Gastroesophageal sphincter (tissue), 4 donors: ENCODE data around the gene MSANTD2. TPM values are rescaled to one million over a fixed set of nuclear protein-coding genes. Genes with fewer than 3 reads are reported as not detected.

Experiments
- ATAC-seq: fragments of 150-250 bp; one replicate; pipeline ENCODE4 v1.9.1; 2016; ENCODE audit warnings: mild to moderate bottlenecking, moderate library complexity
- H3K27ac ChIP-seq, 4 donors: fragments of 200-600 bp; sonication (generic) in 3 of 4; 1 replicate in 3 of 4; 2 replicates in 1 of 4; pipeline ENCODE4 v1.5.1; 2016 to 2019
- H3K27me3 ChIP-seq: fragments of 200-600 bp; sonication (generic); one replicate; pipeline ENCODE4 v1.5.1; 2019
- H3K36me3 ChIP-seq, 2 donors: fragments of 200-600 bp; sonication (generic); one replicate each; pipeline ENCODE4 v1.5.1; 2019; ENCODE audit warnings: control low read depth in 1 of 2
- H3K4me1 ChIP-seq, 3 donors: fragments of 200-600 bp; sonication (generic); 1 replicate in 2 of 3; 2 replicates in 1 of 3; pipeline ENCODE4 v1.5.1; 2016 to 2019; ENCODE audit warnings: control low read depth in 2 of 3
- H3K4me3 ChIP-seq, 2 donors: fragments of 200-600 bp; sonication (generic); one replicate each; pipeline ENCODE4 v1.5.1; 2019; ENCODE audit warnings: mild to moderate bottlenecking in 1 of 2, moderate library complexity in 1 of 2
- H3K9me3 ChIP-seq, 3 donors: fragments of 200-600 bp; sonication (generic); one replicate each; pipeline ENCODE4 v1.5.1; 2017 to 2019; ENCODE audit warnings: control low read depth in 2 of 3
- EP300 ChIP-seq: sonication (generic); formaldehyde crosslinking; IDR thresholded peaks from one replicate; pipeline ENCODE4 v1.6.1; 2017; ENCODE audit warnings: antibody characterized with exemption, mild to moderate bottlenecking
- POLR2A ChIP-seq, 2 donors: fragments of 450-650 bp; IDR thresholded peaks; one replicate each; pipeline ENCODE4 v1.6.1; 2017; ENCODE audit warnings: antibody characterized with exemption in 2 of 2, mild to moderate bottlenecking in 2 of 2, moderate library complexity in 1 of 2
- POLR2AphosphoS5 ChIP-seq: sonication (generic); formaldehyde crosslinking; IDR thresholded peaks from one replicate; pipeline ENCODE4 v1.6.1; 2017; ENCODE audit warnings: antibody characterized with exemption
- WGBS, 2 donors: methylation state at CpG; one replicate each; pipeline ENCODE4 v1.1.5; 2018; ENCODE audit warnings: low coverage in 1 of 2; 5-methylcytosine and 5-hydroxymethylcytosine counted together
- total RNA-seq, 4 donors: library from RNA; depleted of rRNA; stranded (reverse); fragments of >200 nt; gene quantifications; one replicate each; pipeline ENCODE4 v1.1.0, GENCODE V29; 2016
- TF ChIP-seq, protein P1 (sequence below), 4 experiments: fragments of 200-600 bp in 2 of 4; fragments of 450-650 bp in 2 of 4; sonication (generic) in 1 of 4; IDR thresholded peaks; one replicate each; pipeline ENCODE4 v1.5.1; 2017 to 2019; ENCODE audit warnings: antibody characterized with exemption in 4 of 4, mild to moderate bottlenecking in 2 of 4, moderate library complexity in 2 of 4

Gene MSANTD2
- total RNA-seq, 4 donors from 2014 or later = 7.0 to 34.9 (median 13.0) TPM

DNA sequence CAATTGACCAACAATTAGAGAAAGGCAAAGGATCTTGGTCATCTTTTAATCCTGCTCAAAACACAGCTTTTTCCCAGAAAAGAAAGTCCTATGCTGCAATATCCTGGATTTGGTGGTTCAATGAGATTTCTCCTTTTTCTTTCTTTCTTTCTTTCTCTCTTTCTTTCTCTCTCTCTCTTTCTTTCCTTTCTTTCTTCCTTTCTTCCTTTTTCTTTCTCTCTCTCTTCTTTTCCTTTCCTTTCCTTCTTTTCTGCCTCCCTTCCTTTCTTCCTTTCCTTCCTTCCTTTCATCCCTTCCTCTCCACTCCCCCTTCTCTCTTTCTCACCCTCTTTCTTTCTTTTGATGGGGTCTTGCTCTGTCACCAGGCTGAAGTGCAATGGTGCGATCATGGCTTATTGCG is 31.7 kb upstream of the MSANTD2 start:
- 100% methylated on average over 2 of the region's 2 CpGs; no CpG with 5 or more reads in 1 of the 2 donors for WGBS, 2 donors
- no peak for ATAC-seq
- TF ChIP-seq POLR2AphosphoS5 (no peak), POLR2A (IDR thresholded peaks at IDR 0.05) (no peak)

DNA sequence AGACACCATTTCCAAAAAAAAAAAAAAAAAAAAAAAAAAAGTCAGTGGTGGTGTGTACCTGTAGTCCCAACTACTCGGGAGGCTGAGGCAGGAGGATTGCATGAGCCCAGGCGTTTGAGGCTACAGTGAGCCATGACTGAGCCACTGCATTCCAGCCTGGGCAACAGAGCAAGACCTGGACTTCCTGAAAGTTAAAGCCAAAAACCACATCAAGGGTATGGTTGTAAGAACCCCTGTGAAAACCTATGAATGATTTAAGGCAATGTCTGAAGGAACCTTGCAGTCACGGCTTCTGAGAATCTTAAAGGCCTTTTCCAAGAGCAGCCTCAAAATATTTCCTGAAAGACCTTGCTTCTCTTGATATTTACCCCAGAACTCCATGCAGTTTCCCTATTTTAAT is 30.5 kb upstream of the MSANTD2 start:
- 91 to 97% methylated on average over 1 to 3 of the region's 3 CpGs for WGBS, 2 donors
- no peaks in the 10 kb centered on the region for H3K36me3 ChIP-seq
- no peak for ATAC-seq
- no peaks in the 10 kb centered on the region for H3K9me3 ChIP-seq
- no peak for TF ChIP-seq POLR2AphosphoS5
- TF ChIP-seq EP300 = no peak
- TF ChIP-seq, protein P1, sequence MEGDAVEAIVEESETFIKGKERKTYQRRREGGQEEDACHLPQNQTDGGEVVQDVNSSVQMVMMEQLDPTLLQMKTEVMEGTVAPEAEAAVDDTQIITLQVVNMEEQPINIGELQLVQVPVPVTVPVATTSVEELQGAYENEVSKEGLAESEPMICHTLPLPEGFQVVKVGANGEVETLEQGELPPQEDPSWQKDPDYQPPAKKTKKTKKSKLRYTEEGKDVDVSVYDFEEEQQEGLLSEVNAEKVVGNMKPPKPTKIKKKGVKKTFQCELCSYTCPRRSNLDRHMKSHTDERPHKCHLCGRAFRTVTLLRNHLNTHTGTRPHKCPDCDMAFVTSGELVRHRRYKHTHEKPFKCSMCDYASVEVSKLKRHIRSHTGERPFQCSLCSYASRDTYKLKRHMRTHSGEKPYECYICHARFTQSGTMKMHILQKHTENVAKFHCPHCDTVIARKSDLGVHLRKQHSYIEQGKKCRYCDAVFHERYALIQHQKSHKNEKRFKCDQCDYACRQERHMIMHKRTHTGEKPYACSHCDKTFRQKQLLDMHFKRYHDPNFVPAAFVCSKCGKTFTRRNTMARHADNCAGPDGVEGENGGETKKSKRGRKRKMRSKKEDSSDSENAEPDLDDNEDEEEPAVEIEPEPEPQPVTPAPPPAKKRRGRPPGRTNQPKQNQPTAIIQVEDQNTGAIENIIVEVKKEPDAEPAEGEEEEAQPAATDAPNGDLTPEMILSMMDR (IDR thresholded peaks at IDR 0.05) = no peak
- TF ChIP-seq POLR2A (IDR thresholded peaks at IDR 0.05) = no peak
- no peak overlapping the region for H3K4me3 ChIP-seq
- no peaks in the 10 kb centered on the region for H3K4me1 ChIP-seq
- H3K27ac ChIP-seq = no peak overlapping the region
- peaks cover 16% of the 10 kb centered on the region for H3K27me3 ChIP-seq

More for the DNA sequence above, 31.7 kb upstream of the MSANTD2 start:
- Histone ChIP-seq H3K4me1 (peaks cover 0 to 6% (median 0%) of the 10 kb centered on the region in 3 donors), H3K4me3 (no peak overlapping the region), H3K27me3 (peaks cover 12% of the 10 kb centered on the region), H3K9me3 (no peaks in the 10 kb centered on the region), H3K36me3 (no peaks in the 10 kb centered on the region), H3K27ac (no peak overlapping the region)

DNA sequence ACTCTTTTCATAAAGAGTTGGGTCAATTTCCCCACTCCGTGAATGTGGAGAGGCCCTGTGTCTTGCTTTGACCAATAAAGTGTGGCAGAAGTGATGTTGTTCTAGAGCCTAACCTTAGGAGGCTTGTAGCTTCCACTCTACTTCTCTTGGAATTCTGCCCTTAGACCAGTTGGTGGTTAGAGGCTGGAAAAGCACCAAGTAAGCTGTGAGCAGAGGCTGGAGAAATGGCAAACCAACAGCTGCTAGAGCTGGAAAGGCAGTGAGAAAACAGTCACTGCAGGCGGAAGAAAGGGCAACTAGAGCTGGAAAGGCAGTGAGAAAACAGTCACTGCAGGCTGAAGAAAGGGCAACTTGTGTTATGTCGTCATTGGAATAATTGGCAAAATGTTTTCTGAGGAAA is 29.8 kb upstream of the MSANTD2 start:
- H3K4me1 ChIP-seq = no peaks in the 10 kb centered on the region
- H3K27ac ChIP-seq = no peak overlapping the region
- TF ChIP-seq, protein P1 (IDR thresholded peaks at IDR 0.05) = no peak
- TF ChIP-seq POLR2AphosphoS5 (no peak), EP300 (no peak), POLR2A (IDR thresholded peaks at IDR 0.05) (no peak)
- H3K27me3 ChIP-seq = peaks cover 16% of the 10 kb centered on the region
- H3K4me3 ChIP-seq = no peak overlapping the region
- no peaks in the 10 kb centered on the region for H3K36me3 ChIP-seq
- 67 to 83% methylated on average over 3 of the region's 3 CpGs for WGBS, 2 donors
- no peaks in the 10 kb centered on the region for H3K9me3 ChIP-seq
- ATAC-seq = no peak

DNA sequence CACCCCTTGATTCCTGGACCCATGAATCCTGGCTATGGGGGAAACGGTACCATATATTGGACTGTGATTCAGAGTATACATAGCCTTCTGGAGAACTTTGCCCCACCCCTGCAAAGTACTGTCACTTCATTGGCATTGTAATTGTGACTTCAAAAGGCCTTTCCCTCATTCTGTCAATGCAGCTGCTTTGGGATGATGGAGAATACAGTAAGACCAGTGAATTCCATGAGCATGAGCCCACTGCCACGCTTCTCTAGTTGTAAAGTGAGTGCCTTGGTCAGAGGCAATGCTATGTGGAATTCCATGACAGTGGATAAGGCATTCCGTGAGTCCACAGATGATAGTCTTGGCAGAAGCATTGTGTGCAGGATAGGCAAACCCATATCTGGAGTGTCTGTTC is 25.7 kb upstream of the MSANTD2 start:
- no peak for ATAC-seq
- Histone ChIP-seq H3K27ac (no peak overlapping the region), H3K27me3 (peaks cover 17% of the 10 kb centered on the region), H3K9me3 (no peaks in the 10 kb centered on the region), H3K4me3 (no peak overlapping the region), H3K4me1 (no peaks in the 10 kb centered on the region), H3K36me3 (no peaks in the 10 kb centered on the region)
- TF ChIP-seq EP300 (no peak), POLR2AphosphoS5 (no peak), POLR2A (IDR thresholded peaks at IDR 0.05) (no peak)
- TF ChIP-seq, protein P1 (IDR thresholded peaks at IDR 0.05) = no peak
- 0 to 67% methylated on average over 1 to 3 of the region's 3 CpGs for WGBS, 2 donors

DNA sequence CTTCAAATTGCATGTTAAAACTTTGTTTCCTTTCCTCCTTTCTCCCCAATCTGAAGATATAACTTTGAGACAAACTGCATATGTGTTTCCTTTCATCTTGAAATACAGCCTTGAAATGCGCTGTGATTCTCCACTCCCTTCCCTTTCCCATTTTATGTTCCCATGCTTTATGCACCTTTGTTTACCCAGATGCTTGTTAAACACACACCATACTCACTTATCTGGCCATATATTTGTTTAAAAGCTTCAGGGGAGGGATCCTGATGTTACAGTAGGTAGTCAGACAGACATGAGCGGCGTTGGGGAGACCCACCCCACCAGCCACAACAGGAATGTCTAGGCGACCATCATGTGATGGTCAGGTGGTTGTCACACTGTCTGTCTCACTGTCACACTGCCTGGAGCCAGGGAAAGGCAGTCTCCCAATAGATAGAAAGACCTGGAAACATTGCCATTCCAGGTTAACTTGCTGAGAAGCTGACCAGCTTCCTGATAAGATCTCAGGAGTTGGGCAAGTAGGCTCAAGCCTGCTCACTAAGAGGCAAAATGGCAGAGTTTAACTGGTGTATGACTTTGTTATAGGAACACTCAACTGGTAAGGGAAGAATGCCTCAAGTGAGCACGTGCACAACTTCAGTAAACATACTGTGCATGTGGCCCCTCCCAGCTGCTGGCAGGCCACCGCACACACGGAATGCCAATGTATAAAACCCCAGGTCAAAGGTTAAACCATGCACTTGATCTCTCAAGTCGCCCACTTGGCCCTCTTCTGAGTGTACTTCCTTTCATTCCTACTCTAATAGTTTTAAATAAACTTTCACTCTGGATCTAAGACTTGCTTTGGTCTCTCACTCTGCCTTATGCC is 23.5 kb upstream of the MSANTD2 start:
- H3K27me3 ChIP-seq = peaks cover 31% of the 10 kb centered on the region
- WGBS, 2 donors = 63 to 66% methylated on average over 6 to 8 of the region's 8 CpGs
- H3K4me3 ChIP-seq = no peak overlapping the region
- no peaks in the 10 kb centered on the region for H3K4me1 ChIP-seq
- no peak for ATAC-seq
- no peaks in the 10 kb centered on the region for H3K36me3 ChIP-seq
- H3K9me3 ChIP-seq = no peaks in the 10 kb centered on the region
- TF ChIP-seq, protein P1 (IDR thresholded peaks at IDR 0.05) = no peak
- TF ChIP-seq POLR2A (IDR thresholded peaks at IDR 0.05) = no peak
- no peak for TF ChIP-seq EP300
- TF ChIP-seq POLR2AphosphoS5 = no peak
- no peak overlapping the region for H3K27ac ChIP-seq
